Gastrocnemius medialis (tissue), 4 donors: ENCODE results near the gene ATF6.

Experiments used
- CTCF ChIP-seq, 5 experiments: fragments of 450-650 bp in 3 of 5; fragments of 200-600 bp in 2 of 5; sonication (generic) in 2 of 5; IDR thresholded peaks in 4 of 5; conservative IDR thresholded peaks in 1 of 5; 1 replicate in 4 of 5; 2 replicates in 1 of 5; pipeline ENCODE4 v1.5.1; 2016 to 2019; ENCODE audit warnings: antibody characterized with exemption in 5 of 5, mild to moderate bottlenecking in 3 of 5, moderate library complexity in 3 of 5
- POLR2A ChIP-seq, 2 donors: fragments of 450-650 bp; IDR thresholded peaks; one replicate each; pipeline ENCODE4 v1.6.1; 2017; ENCODE audit warnings: antibody characterized with exemption in 2 of 2, mild to moderate bottlenecking in 2 of 2, moderate library complexity in 2 of 2

- TF ChIP-seq POLR2A (IDR thresholded peaks at IDR 0.05) (no peak), CTCF (IDR thresholded peaks at IDR 0.05 in 4 of 5, conservative IDR thresholded peaks at IDR 0.05 in 1 of 5) (peak in 2 of 5 experiments; percentile 10 to 18)
These were observed 98.5 kb downstream of the ATF6 start for GRCh38 chr1:161864577-161864976.
